MCF 10A (cell line): Measurements from ENCODE around the gene TOPBP1. TPM values are rescaled to one million over a fixed set of nuclear protein-coding genes. Genes with fewer than 3 reads are reported as not detected.

Experiments
- BruUV-seq: library from RNA; stranded (reverse); fragments of 400-500 nt; replicated peaks from 2 replicates; lab custom pipeline; 2021; lab: Mats Ljungman, UMichigan
- CTCF ChIA-PET: fragments of 300-600 bp; sonication (Branson Sonifier 250); formaldehyde crosslinking; extraction: SDS; loops from one replicate; lab custom pipeline; 2021; ENCODE audit warnings: antibody characterized with exemption, inconsistent platforms; lab: Yijun Ruan, JAX
- POLR2A ChIA-PET: fragments of 300-600, 350-650 bp; sonication (Branson Sonifier 250); formaldehyde crosslinking; extraction: SDS; loops from one replicate; lab custom pipeline; 2020; ENCODE audit warnings: antibody characterized with exemption, inconsistent platforms; lab: Yijun Ruan, JAX
- DNase-seq: peaks from one replicate; pipeline ENCODE4 v3.0.0-alpha.2; 2018; ENCODE audit not compliant: unreplicated experiment
- H3K27ac Mint-ChIP-seq: one replicate; pipeline ENCODE4 v1.8.0; 2022; ENCODE audit warnings: mild to moderate bottlenecking, low read depth, mixed read lengths; ENCODE audit not compliant: unreplicated experiment
- H3K27me3 Mint-ChIP-seq: one replicate; pipeline ENCODE4 v1.8.0; 2022; ENCODE audit warnings: mixed read lengths; ENCODE audit not compliant: insufficient read depth, unreplicated experiment
- H3K36me3 Mint-ChIP-seq: one replicate; pipeline ENCODE4 v1.8.0; 2022; ENCODE audit warnings: mild to moderate bottlenecking, moderate library complexity, mixed read lengths; ENCODE audit not compliant: insufficient read depth, unreplicated experiment
- H3K4me1 Mint-ChIP-seq: one replicate; pipeline ENCODE4 v1.8.0; 2022; ENCODE audit warnings: mixed read lengths; ENCODE audit not compliant: insufficient read depth, unreplicated experiment
- H3K4me3 Mint-ChIP-seq: one replicate; pipeline ENCODE4 v1.8.0; 2022; ENCODE audit warnings: mild to moderate bottlenecking, moderate library complexity, mixed read lengths; ENCODE audit not compliant: unreplicated experiment
- H3K9me3 Mint-ChIP-seq: one replicate; pipeline ENCODE4 v1.8.0; 2022; ENCODE audit warnings: mixed read lengths; ENCODE audit not compliant: unreplicated experiment
- CTCF ChIP-seq: fragments of 200-600 bp; IDR thresholded peaks from one replicate; pipeline ENCODE4 v1.8.0; 2022; ENCODE audit warnings: antibody characterized with exemption, mild to moderate bottlenecking; ENCODE audit not compliant: unreplicated experiment
- intact Hi-C: fragments of 100-400 bp; cut with micrococcal nuclease; formaldehyde crosslinking; loops from 2 replicates; pipeline ENCODE4 v1.14.1; 2022
- total RNA-seq: library from RNA; stranded (reverse); gene quantifications from 2 replicates; pipeline ENCODE4 v1.2.3, GENCODE V29; 2022

The TOPBP1 gene
- total RNA-seq, 1 experiment from 2014 or later = 27.7 TPM

DNA sequence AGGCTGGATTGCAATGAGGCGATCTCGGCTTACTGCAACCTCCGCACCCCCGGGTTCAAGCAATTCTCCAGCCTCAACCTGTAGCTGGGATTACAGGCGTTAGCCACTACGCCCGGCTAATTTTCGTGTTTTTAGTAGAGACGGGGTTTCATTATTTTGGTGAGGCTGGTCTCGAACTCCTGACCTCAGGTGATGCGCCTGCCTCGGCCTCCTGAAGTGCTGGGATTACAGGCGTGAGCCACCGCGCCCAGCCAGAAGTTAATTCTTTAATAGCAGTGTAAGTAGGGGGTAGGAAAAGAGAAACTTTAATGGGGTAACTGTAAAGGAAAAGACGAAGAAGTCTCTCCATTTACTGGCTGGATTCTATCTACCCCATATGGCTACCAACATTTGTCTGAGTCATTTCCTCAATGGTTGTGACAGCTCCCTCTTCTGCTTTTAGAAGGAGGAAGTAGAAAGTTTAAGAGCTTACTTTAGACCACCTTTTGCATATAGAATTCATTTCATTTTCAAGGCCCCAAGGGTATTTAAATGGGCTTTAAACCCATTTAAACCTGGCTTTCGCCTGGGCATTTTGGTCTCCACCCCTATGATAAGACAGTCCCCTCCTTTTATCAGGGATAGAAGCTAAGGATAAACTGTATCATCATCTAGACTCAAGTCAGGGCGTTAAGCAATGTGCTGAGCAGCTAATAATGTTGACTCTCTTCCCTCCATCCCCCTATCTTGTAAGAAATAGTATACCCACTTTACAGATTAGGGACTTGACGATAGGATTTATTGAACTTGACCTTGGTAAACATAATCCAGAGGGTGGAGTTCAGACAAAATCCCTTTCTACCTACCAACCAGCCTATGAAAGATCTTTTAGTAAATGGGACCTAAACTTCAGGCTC is 89.3 kb downstream of the TOPBP1 start:
- H3K4me3 Mint-ChIP-seq = peak overlapping the region; percentile 91
- H3K27me3 Mint-ChIP-seq = no peaks in the 10 kb centered on the region
- peaks cover 38% of the 10 kb centered on the region for H3K4me1 Mint-ChIP-seq
- intact Hi-C loops = loop anchor here (2.0 to 10.0 kb wide), 2 partner anchors 36 to 232 kb away; partner anchors contain the start of gene SRPRB
- peak; percentile 47 for DNase-seq
- TF ChIP-seq CTCF = no peak
- CTCF ChIA-PET = interaction anchor here (0.7 to 1.0 kb wide), 3 partner anchors 36 to 105 kb away, joined by 3 to 5 read pairs (median 4); no protein-coding TSS in a partner anchor
- H3K9me3 Mint-ChIP-seq = no peaks in the 10 kb centered on the region
- TSS peak; percentile 98 for BruUV-seq
- POLR2A ChIA-PET = interaction anchor here (0.5 to 4.2 kb wide), 19 partner anchors 10 to 913 kb away, joined by 3 to 57 read pairs (median 4); partner anchors contain the start of genes ANAPC13 and CEP63
- H3K27ac Mint-ChIP-seq = peak overlapping the region; percentile 91
- peaks cover 30% of the 10 kb centered on the region for H3K36me3 Mint-ChIP-seq

- ChIA-PET CTCF (interaction anchor here (0.6 to 4.0 kb wide), 11 partner anchors 8 to 1435 kb away, joined by 3 to 31 read pairs (median 4); no protein-coding TSS in a partner anchor), POLR2A (interaction anchor here (0.6 to 3.9 kb wide), 8 partner anchors 22 to 906 kb away, joined by 3 to 60 read pairs (median 4); no protein-coding TSS in a partner anchor)
- intact Hi-C loops = loop anchor here (10.0 kb wide), 1 partner anchor 234 kb away; the partner anchor contains the start of gene SRPRB
- no TSS peak for BruUV-seq
- no peak for TF ChIP-seq CTCF
- Mint-ChIP-seq H3K4me3 (no peak overlapping the region), H3K4me1 (peaks cover 31% of the 10 kb centered on the region), H3K27ac (peak overlapping the region; percentile 63), H3K9me3 (no peaks in the 10 kb centered on the region), H3K36me3 (peaks cover 16% of the 10 kb centered on the region), H3K27me3 (no peaks in the 10 kb centered on the region)
- no peak for DNase-seq
Observed at GRCh38 chr3:133570937-133571320, 90.8 kb downstream of the TOPBP1 start.

- H3K4me1 Mint-ChIP-seq = peaks cover 30% of the 10 kb centered on the region
- CTCF ChIA-PET = interaction anchor here (0.6 to 4.0 kb wide), 16 partner anchors 8 to 1435 kb away, joined by 3 to 31 read pairs (median 3); no protein-coding TSS in a partner anchor
- intact Hi-C loops = loop anchor here (10.0 kb wide), 1 partner anchor 234 kb away; the partner anchor contains the start of gene SRPRB
- H3K36me3 Mint-ChIP-seq = peaks cover 10% of the 10 kb centered on the region
- peak; percentile 53 for DNase-seq
- POLR2A ChIA-PET = interaction anchor here (0.6 to 3.9 kb wide), 12 partner anchors 8 to 906 kb away, joined by 3 to 60 read pairs (median 4); partner anchors contain the start of gene TOPBP1
- peak overlapping the region; percentile 45 for H3K4me3 Mint-ChIP-seq
- H3K27ac Mint-ChIP-seq = peak overlapping the region; percentile 63
- no peak for TF ChIP-seq CTCF
- no peaks in the 10 kb centered on the region for H3K27me3 Mint-ChIP-seq
- BruUV-seq = no TSS peak
- no peaks in the 10 kb centered on the region for H3K9me3 Mint-ChIP-seq
Observed at GRCh38 chr3:133570139-133570936, 91.4 kb downstream of the TOPBP1 start.
